Measurements from ENCODE around the gene METTL25.
"Not testable (repeated sequence)": the region's sequence is repeated elsewhere in the genome, so short reads cannot be mapped to it uniquely, and the experiment has no call there.

The METTL25 gene

GRCh38 chr12:82357845-82358199, 507 bp upstream of the METTL25 start:
- Mint-ChIP-seq H3K27me3 (ENCODE audit: low read depth) (no peaks in the 10 kb centered on the region), H3K27ac (peak overlapping the region; percentile 95 to 99 (median 97)), H3K4me3 (peak overlapping the region; percentile 96 to 100 (median 99)), H3K9me3 (no peaks in the 10 kb centered on the region), H3K36me3 (ENCODE audit: low read depth) (peaks cover 45% of the 10 kb centered on the region), H3K4me1 (peaks cover 41% of the 10 kb centered on the region)
- TF ChIP-seq CTCF (IDR thresholded peaks at IDR 0.05; ENCODE audit: unreplicated experiment in 3 of 3), result no peak

GRCh38 chr12:82359115-82359478, 768 bp downstream of the METTL25 start:
- Mint-ChIP-seq H3K4me1 (peaks cover 52% of the 10 kb centered on the region), H3K27me3 (ENCODE audit: low read depth) (no peaks in the 10 kb centered on the region), H3K27ac (peak overlapping the region; percentile 95 to 99 (median 97)), H3K4me3 (peak overlapping the region; percentile 96 to 100 (median 99)), H3K36me3 (ENCODE audit: low read depth) (peaks cover 34% of the 10 kb centered on the region), H3K9me3 (no peaks in the 10 kb centered on the region)
- no peak for TF ChIP-seq CTCF (IDR thresholded peaks at IDR 0.05; ENCODE audit: unreplicated experiment in 3 of 3)

- not testable (repeated sequence) for H3K9me3 Mint-ChIP-seq
Measured at GRCh38 chr12:82360834-82361233, 2.5 kb downstream of the METTL25 start.

GRCh38 chr12:82361461-82361915, 3.2 kb downstream of the METTL25 start:
- H3K4me1 Mint-ChIP-seq, result peaks cover 58% of the 10 kb centered on the region
- H3K9me3 Mint-ChIP-seq, result no peaks in the 10 kb centered on the region
- H3K27ac Mint-ChIP-seq, result no peak overlapping the region
- no peaks in the 10 kb centered on the region for H3K27me3 Mint-ChIP-seq (ENCODE audit: low read depth)
- no peak for TF ChIP-seq CTCF (IDR thresholded peaks at IDR 0.05; ENCODE audit: unreplicated experiment in 3 of 3)
- peaks cover 15% of the 10 kb centered on the region for H3K36me3 Mint-ChIP-seq (ENCODE audit: low read depth)
- H3K4me3 Mint-ChIP-seq, result no peak overlapping the region

More at GRCh38 chr12:82360834-82361233, 2.5 kb downstream of the METTL25 start:
- Mint-ChIP-seq H3K4me3 (peak overlapping the region in 1 of 3 experiments; percentile 10), H3K27ac (peak overlapping the region in 1 of 3 experiments; percentile 17), H3K4me1 (peaks cover 55% of the 10 kb centered on the region), H3K36me3 (ENCODE audit: low read depth) (peaks cover 19% of the 10 kb centered on the region)
- not testable (repeated sequence) for H3K27me3 Mint-ChIP-seq (ENCODE audit: low read depth)

GRCh38 chr12:82363990-82364389, 5.7 kb downstream of the METTL25 start:
- peaks cover 12% of the 10 kb centered on the region for H3K36me3 Mint-ChIP-seq (ENCODE audit: low read depth)
- no peaks in the 10 kb centered on the region for H3K27me3 Mint-ChIP-seq (ENCODE audit: low read depth)
- TF ChIP-seq CTCF (IDR thresholded peaks at IDR 0.05; ENCODE audit: unreplicated experiment in 3 of 3), result no peak
- H3K27ac Mint-ChIP-seq, result no peak overlapping the region
- no peak overlapping the region for H3K4me3 Mint-ChIP-seq
- peaks cover 42% of the 10 kb centered on the region for H3K4me1 Mint-ChIP-seq
- peaks cover 2% of the 10 kb centered on the region for H3K9me3 Mint-ChIP-seq

GRCh38 chr12:82366197-82366596, 7.9 kb downstream of the METTL25 start:
- H3K27ac Mint-ChIP-seq, result no peak overlapping the region
- peaks cover 24% of the 10 kb centered on the region for H3K4me1 Mint-ChIP-seq
- H3K9me3 Mint-ChIP-seq, result peaks cover 5% of the 10 kb centered on the region
- TF ChIP-seq CTCF (IDR thresholded peaks at IDR 0.05; ENCODE audit: unreplicated experiment in 3 of 3), result no peak
- H3K4me3 Mint-ChIP-seq, result no peak overlapping the region
- H3K36me3 Mint-ChIP-seq (ENCODE audit: low read depth), result peaks cover 23% of the 10 kb centered on the region
- peaks cover 3% of the 10 kb centered on the region for H3K27me3 Mint-ChIP-seq (ENCODE audit: low read depth)
